HG02870 (cell line): ENCODE results near the gene SEMA3A.
"Not testable (repeated sequence)": the region's sequence is repeated elsewhere in the genome, so short reads cannot be mapped to it uniquely, and the experiment has no call there.

ENCODE experiments used
- ATAC-seq: cut with Tn5 transposase; IDR thresholded peaks from one replicate; pipeline ENCODE4 v1.9.1; 2021; ENCODE audit warnings: mild to moderate bottlenecking, moderate library complexity; ENCODE audit not compliant: unreplicated experiment

SEMA3A gene

GRCh38 chr7:84069999-84070500 is 124.5 kb downstream of the SEMA3A start:
- no peak for ATAC-seq

- ATAC-seq: no peak
These were observed 125.6 kb downstream of the SEMA3A start for GRCh38 chr7:84069033-84069432.

- not testable (repeated sequence) for ATAC-seq
These were observed 132.1 kb downstream of the SEMA3A start for GRCh38 chr7:84062489-84062901.

GRCh38 chr7:84060760-84061261 is 133.8 kb downstream of the SEMA3A start:
- ATAC-seq: no peak

GRCh38 chr7:84060000-84060399 is 134.6 kb downstream of the SEMA3A start:
- no peak for ATAC-seq

- no peak for ATAC-seq
These were observed 136.1 kb downstream of the SEMA3A start for GRCh38 chr7:84058311-84059076.

GRCh38 chr7:84057576-84057975 is 137.0 kb downstream of the SEMA3A start:
- ATAC-seq: no peak

GRCh38 chr7:84055904-84056605 is 138.5 kb downstream of the SEMA3A start:
- no peak for ATAC-seq

- not testable (repeated sequence) for ATAC-seq
These were observed 139.4 kb downstream of the SEMA3A start for GRCh38 chr7:84055199-84055598.

- ATAC-seq: no peak
These were observed 145.3 kb downstream of the SEMA3A start for GRCh38 chr7:84049071-84049836.

- ATAC-seq: no peak
These were observed 147.5 kb downstream of the SEMA3A start for GRCh38 chr7:84047085-84047484.

- no peak for ATAC-seq
These were observed 149.8 kb downstream of the SEMA3A start for GRCh38 chr7:84044834-84045233.

- ATAC-seq: no peak
These were observed 150.9 kb downstream of the SEMA3A start for GRCh38 chr7:84043661-84044191.

- no peak for ATAC-seq
These were observed 152.5 kb downstream of the SEMA3A start for GRCh38 chr7:84042110-84042539.

GRCh38 chr7:84041649-84042048 is 152.9 kb downstream of the SEMA3A start:
- no peak for ATAC-seq

- no peak for ATAC-seq
These were observed 154.2 kb downstream of the SEMA3A start for GRCh38 chr7:84040355-84040754.

- no peak for ATAC-seq
These were observed 155.2 kb downstream of the SEMA3A start for GRCh38 chr7:84039432-84039831.

- no peak for ATAC-seq
These were observed 166.9 kb downstream of the SEMA3A start for GRCh38 chr7:84027678-84028077.

- no peak for ATAC-seq
These were observed 169.2 kb downstream of the SEMA3A start for GRCh38 chr7:84025332-84025927.

- no peak for ATAC-seq
These were observed 171.8 kb downstream of the SEMA3A start for GRCh38 chr7:84022684-84023308.
